K562 (cell line): ENCODE data around the gene LRP1B. TPM values are rescaled to one million over a fixed set of nuclear protein-coding genes. Genes with fewer than 3 reads are reported as not detected.

Experiments
- ATAC-seq: fragments of 200-7000 bp; cut with Tn5 transposase; 3 replicates; pipeline ENCODE4 v1.9.1; 2020; ENCODE audit warnings: moderate library complexity
- BruUV-seq: library from RNA; stranded (reverse); fragments of 400-500 nt; replicated peaks from 2 replicates; lab custom pipeline; 2021; lab: Mats Ljungman, UMichigan
- CTCF ChIA-PET: fragments of 300-600 bp; formaldehyde crosslinking; extraction: SDS; loops from one replicate; lab custom pipeline; 2021; ENCODE audit warnings: low intra/inter-chr PET ratio; lab: Yijun Ruan, JAX
- POLR2A ChIA-PET: fragments of 300-600, 350-650 bp; sonication (Branson Sonifier 250); formaldehyde crosslinking; extraction: SDS; loops from one replicate; lab custom pipeline; 2021; ENCODE audit warnings: antibody characterized with exemption, inconsistent platforms; lab: Yijun Ruan, JAX
- DNase-seq, 4 experiments: peaks; one replicate each; pipeline versions ENCODE4 v3.0.0 to v3.0.0-alpha.2; 2011 to 2018; ENCODE audit warnings: low spot score in 3 of 4, mixed read lengths in 3 of 4; ENCODE audit errors: extremely low read depth in 1 of 4
- FAIRE-seq: peaks from 2 replicates; lab custom pipeline; 2011; peaks lifted over from hg19 to GRCh38; lab: Jason Lieb, UNC
- H2AFZ ChIP-seq: 2 replicates; pipeline ENCODE4 v1.6.0; 2011; ENCODE audit warnings: low read depth, low read length, control low read depth, inconsistent platforms
- H3K27ac ChIP-seq: fragments of 200-600 bp; 3 replicates; pipeline ENCODE4 v1.8.0; 2011; ENCODE audit warnings: low read depth, mild to moderate bottlenecking, control low read depth, inconsistent platforms, low read length, moderate library complexity, mixed read lengths; ENCODE audit errors: extremely low read depth
- H3K27me3 ChIP-seq, 2 experiments: fragments of 300-600 bp in 1 of 2; 2 replicates in 1 of 2; 3 replicates in 1 of 2; pipeline versions ENCODE4 v1.6.0 to v1.8.0; 2011; ENCODE audit warnings: inconsistent platforms in 2 of 2, low read length in 2 of 2, mild to moderate bottlenecking in 1 of 2, mixed read lengths in 1 of 2, moderate library complexity in 1 of 2; ENCODE audit not compliant: control insufficient read depth in 2 of 2, insufficient read depth in 2 of 2
- H3K36me3 ChIP-seq: fragments of 300-600 bp; 3 replicates; pipeline ENCODE4 v1.8.0; 2011; ENCODE audit warnings: mild to moderate bottlenecking, low read length, inconsistent platforms; ENCODE audit not compliant: control insufficient read depth, insufficient read depth
- H3K4me1 ChIP-seq, 2 experiments: fragments of 200-600 bp in 1 of 2; replicated peaks in 1 of 2; 2 replicates in 1 of 2; 3 replicates in 1 of 2; pipeline versions ENCODE4 v1.5.1 to v1.8.0; 2011; ENCODE audit warnings: inconsistent platforms in 2 of 2, low read length in 2 of 2, mild to moderate bottlenecking in 1 of 2, mixed read lengths in 1 of 2, moderate library complexity in 1 of 2; ENCODE audit not compliant: control insufficient read depth in 2 of 2, insufficient read depth in 2 of 2
- H3K4me2 ChIP-seq: 2 replicates; pipeline ENCODE4 v1.6.1; 2011; ENCODE audit warnings: low read length, control low read depth, inconsistent platforms, mixed read lengths; ENCODE audit not compliant: insufficient read depth
- H3K4me3 ChIP-seq: fragments of 200-600 bp; sonication (generic), shearing (Covaris generic); 2 replicates; pipeline ENCODE4 v1.5.1; 2016; ENCODE audit warnings: control low read depth, inconsistent platforms
- H3K79me2 ChIP-seq: fragments of 200-600 bp; 3 replicates; pipeline ENCODE4 v1.8.0; 2011; ENCODE audit warnings: low read length, inconsistent platforms; ENCODE audit not compliant: control insufficient read depth, insufficient read depth
- H3K9ac ChIP-seq, 2 experiments: 2 replicates each; pipeline versions ENCODE4 v1.6.0 to v1.6.1; 2011; ENCODE audit warnings: low read depth in 2 of 2, low read length in 2 of 2, control low read depth in 1 of 2, inconsistent platforms in 1 of 2, mild to moderate bottlenecking in 1 of 2, mixed read lengths in 1 of 2; ENCODE audit not compliant: insufficient read depth in 1 of 2
- H3K9me1 ChIP-seq: one replicate; pipeline ENCODE4 v1.6.0; 2011; ENCODE audit warnings: inconsistent platforms, mild to moderate bottlenecking, low read length, moderate library complexity; ENCODE audit not compliant: control insufficient read depth, insufficient read depth
- H3K9me3 ChIP-seq: replicated peaks from 2 replicates; pipeline ENCODE4 v1.5.1; 2011; ENCODE audit warnings: low read depth, low read length, inconsistent platforms; ENCODE audit not compliant: control insufficient read depth, insufficient read depth
- H4K20me1 ChIP-seq: replicated peaks from 2 replicates; pipeline ENCODE4 v1.6.1; 2011; ENCODE audit warnings: low read length, inconsistent platforms, mixed read lengths; ENCODE audit not compliant: control insufficient read depth, insufficient read depth
- ATF1 ChIP-seq, 2 experiments: fragments of 450-650 bp in 1 of 2; IDR thresholded peaks; 2 replicates each; pipeline ENCODE4 v1.6.1; 2016; ENCODE audit warnings: missing compliant biosample characterization in 1 of 2, missing genetic modification characterization in 1 of 2
- KDM2B ChIP-seq: fragments of 250-450 bp; sonication (Bioruptor Pico); IDR thresholded peaks from 2 replicates; pipeline ENCODE4 v1.8.0; 2021; ENCODE audit warnings: mild to moderate bottlenecking, moderate library complexity
- MAFF ChIP-seq: IDR thresholded peaks from 2 replicates; pipeline ENCODE4 v1.6.1; 2012; ENCODE audit warnings: low read length, improper control_type of control experiment
- MXI1 ChIP-seq: IDR thresholded peaks from 2 replicates; pipeline ENCODE4 v1.6.1; 2011; ENCODE audit warnings: low read depth, mild to moderate bottlenecking, improper control_type of control experiment, low read length
- POLR2AphosphoS5 ChIP-seq: IDR thresholded peaks from 2 replicates; pipeline ENCODE4 v1.6.1; 2011; ENCODE audit warnings: mild to moderate bottlenecking, low read depth, low read length, moderate library complexity; ENCODE audit not compliant: control insufficient read depth, insufficient read depth
- RBFOX2 ChIP-seq: fragments of 200-400 bp; formaldehyde crosslinking; IDR thresholded peaks from 2 replicates; pipeline ENCODE4 v1.6.1; 2017; ENCODE audit warnings: low read depth, mild to moderate bottlenecking, low read length, moderate library complexity
- SREBF2 ChIP-seq: sonication (generic); formaldehyde crosslinking; IDR thresholded peaks from 2 replicates; pipeline ENCODE4 v1.4.0; 2020; ENCODE audit warnings: mild to moderate bottlenecking, missing genetic modification reagents
- TRIM28 ChIP-seq: fragments of 450-650 bp; IDR thresholded peaks from 2 replicates; pipeline ENCODE4 v1.6.1; 2017
- ZNF232 ChIP-seq: sonication (generic); formaldehyde crosslinking; IDR thresholded peaks from 2 replicates; pipeline ENCODE4 v1.8.0; 2022; ENCODE audit warnings: mild to moderate bottlenecking, missing genetic modification reagents
- ZNF316 ChIP-seq: fragments of 450-650 bp; IDR thresholded peaks from 2 replicates; pipeline ENCODE4 v1.6.1; 2016
- ZNF57 ChIP-seq: fragments of 450-650 bp; formaldehyde crosslinking; IDR thresholded peaks from 2 replicates; pipeline ENCODE4 v1.4.0; 2020; ENCODE audit warnings: mild to moderate bottlenecking, moderate library complexity
- WGBS: fragments of 100-300 bp; shearing (Covaris generic); methylation state at CpG from one replicate; pipeline ENCODE4 v1.1.6; 2016; ENCODE audit warnings: low coverage, mixed read lengths; ENCODE audit not compliant: insufficient coverage; ENCODE audit errors: missing lambda C conversion rate; 5-methylcytosine and 5-hydroxymethylcytosine counted together
- in situ Hi-C: fragments of 300-500 bp; cut with MboI; formaldehyde crosslinking; loops from 4 replicates; pipeline ENCODE4 v1.15.0; 2018; ENCODE audit warnings: inconsistent platforms, mixed read lengths
- intact Hi-C: fragments of 100-400 bp; cut with micrococcal nuclease; formaldehyde crosslinking; loops from 2 replicates; pipeline ENCODE4 v1.14.2; 2022
- polyA plus RNA-seq, 8 experiments: library from polyadenylated mRNA; depleted of rRNA in 4 of 8; stranded (reverse) in 5 of 8; unstranded in 3 of 8; fragments of >200 nt; fragmentation: Nextera tagmentation in 2 of 8; fragmentation: Illumina TruSeq in 1 of 8; extraction: Ambion mirVana in 2 of 8; extraction: Trizol in 1 of 8; gene quantifications; 2 replicates each; pipeline versions ENCODE4 v1.2.1 to v1.2.3, GENCODE V29; 2011 to 2014; ENCODE audit warnings: inconsistent platforms in 1 of 8, missing spikeins in 1 of 8
- total RNA-seq, 7 experiments: library from RNA; depleted of rRNA in 6 of 7; stranded (reverse); fragments of >200 nt in 6 of 7; fragmentation: Illumina TruSeq in 2 of 7; extraction: Trizol in 2 of 7; gene quantifications; 2 replicates each; pipeline versions ENCODE4 v1.2.1 to v1.2.3, GENCODE V29; 2011 to 2021; ENCODE audit warnings: low replicate concordance in 1 of 7
- TF ChIP-seq, protein P1 (sequence below): fragments of 450-650 bp; IDR thresholded peaks from 2 replicates; pipeline ENCODE4 v1.7.0; 2016; ENCODE audit warnings: borderline replicate concordance
- TF ChIP-seq, protein P2 (sequence below): fragments of 450-650 bp; IDR thresholded peaks from 2 replicates; pipeline ENCODE4 v1.7.1; 2018; ENCODE audit warnings: mild to moderate bottlenecking, low read depth; ENCODE audit not compliant: partially characterized antibody
- TF ChIP-seq, protein P3 (sequence below): sonication (generic); formaldehyde crosslinking; IDR thresholded peaks from 2 replicates; pipeline ENCODE4 v1.8.1; 2022; ENCODE audit warnings: missing genetic modification reagents
- TF ChIP-seq, protein P4 (sequence below): sonication (generic); formaldehyde crosslinking; IDR thresholded peaks from 2 replicates; pipeline ENCODE4 v1.8.0; 2022; ENCODE audit warnings: mild to moderate bottlenecking, missing genetic modification reagents

The LRP1B gene
- total and polyA plus RNA-seq, 9 of the 15 experiments (the other 6 are each of a cell fraction or from before 2014, with no cell fraction given) = not detected

DNA sequence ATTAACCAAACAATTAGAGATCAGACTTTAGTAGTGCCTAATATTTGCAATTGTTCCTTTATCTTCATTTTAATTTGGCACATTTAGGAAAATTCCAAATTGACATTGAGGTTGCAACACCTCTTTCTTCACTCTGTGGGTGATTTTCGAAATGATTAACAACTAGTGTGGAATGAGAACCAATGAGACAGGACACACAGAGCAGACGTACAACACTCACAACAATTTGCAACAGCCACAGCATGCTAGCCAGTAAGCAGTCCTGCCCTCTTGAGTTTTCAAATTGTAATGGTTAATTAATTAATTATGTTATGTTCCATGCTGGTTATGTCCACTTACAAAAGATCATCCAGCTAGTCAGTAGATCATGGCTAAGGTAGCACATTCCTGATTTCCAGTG lies 339.3 kb downstream of the LRP1B start (continued):
- TF ChIP-seq, protein P1, sequence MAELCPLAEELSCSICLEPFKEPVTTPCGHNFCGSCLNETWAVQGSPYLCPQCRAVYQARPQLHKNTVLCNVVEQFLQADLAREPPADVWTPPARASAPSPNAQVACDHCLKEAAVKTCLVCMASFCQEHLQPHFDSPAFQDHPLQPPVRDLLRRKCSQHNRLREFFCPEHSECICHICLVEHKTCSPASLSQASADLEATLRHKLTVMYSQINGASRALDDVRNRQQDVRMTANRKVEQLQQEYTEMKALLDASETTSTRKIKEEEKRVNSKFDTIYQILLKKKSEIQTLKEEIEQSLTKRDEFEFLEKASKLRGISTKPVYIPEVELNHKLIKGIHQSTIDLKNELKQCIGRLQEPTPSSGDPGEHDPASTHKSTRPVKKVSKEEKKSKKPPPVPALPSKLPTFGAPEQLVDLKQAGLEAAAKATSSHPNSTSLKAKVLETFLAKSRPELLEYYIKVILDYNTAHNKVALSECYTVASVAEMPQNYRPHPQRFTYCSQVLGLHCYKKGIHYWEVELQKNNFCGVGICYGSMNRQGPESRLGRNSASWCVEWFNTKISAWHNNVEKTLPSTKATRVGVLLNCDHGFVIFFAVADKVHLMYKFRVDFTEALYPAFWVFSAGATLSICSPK = no peak
- no peak for TF ChIP-seq RBFOX2
- TF ChIP-seq, protein P2, sequence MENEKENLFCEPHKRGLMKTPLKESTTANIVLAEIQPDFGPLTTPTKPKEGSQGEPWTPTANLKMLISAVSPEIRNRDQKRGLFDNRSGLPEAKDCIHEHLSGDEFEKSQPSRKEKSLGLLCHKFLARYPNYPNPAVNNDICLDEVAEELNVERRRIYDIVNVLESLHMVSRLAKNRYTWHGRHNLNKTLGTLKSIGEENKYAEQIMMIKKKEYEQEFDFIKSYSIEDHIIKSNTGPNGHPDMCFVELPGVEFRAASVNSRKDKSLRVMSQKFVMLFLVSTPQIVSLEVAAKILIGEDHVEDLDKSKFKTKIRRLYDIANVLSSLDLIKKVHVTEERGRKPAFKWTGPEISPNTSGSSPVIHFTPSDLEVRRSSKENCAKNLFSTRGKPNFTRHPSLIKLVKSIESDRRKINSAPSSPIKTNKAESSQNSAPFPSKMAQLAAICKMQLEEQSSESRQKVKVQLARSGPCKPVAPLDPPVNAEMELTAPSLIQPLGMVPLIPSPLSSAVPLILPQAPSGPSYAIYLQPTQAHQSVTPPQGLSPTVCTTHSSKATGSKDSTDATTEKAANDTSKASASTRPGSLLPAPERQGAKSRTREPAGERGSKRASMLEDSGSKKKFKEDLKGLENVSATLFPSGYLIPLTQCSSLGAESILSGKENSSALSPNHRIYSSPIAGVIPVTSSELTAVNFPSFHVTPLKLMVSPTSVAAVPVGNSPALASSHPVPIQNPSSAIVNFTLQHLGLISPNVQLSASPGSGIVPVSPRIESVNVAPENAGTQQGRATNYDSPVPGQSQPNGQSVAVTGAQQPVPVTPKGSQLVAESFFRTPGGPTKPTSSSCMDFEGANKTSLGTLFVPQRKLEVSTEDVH = no peak

DNA sequence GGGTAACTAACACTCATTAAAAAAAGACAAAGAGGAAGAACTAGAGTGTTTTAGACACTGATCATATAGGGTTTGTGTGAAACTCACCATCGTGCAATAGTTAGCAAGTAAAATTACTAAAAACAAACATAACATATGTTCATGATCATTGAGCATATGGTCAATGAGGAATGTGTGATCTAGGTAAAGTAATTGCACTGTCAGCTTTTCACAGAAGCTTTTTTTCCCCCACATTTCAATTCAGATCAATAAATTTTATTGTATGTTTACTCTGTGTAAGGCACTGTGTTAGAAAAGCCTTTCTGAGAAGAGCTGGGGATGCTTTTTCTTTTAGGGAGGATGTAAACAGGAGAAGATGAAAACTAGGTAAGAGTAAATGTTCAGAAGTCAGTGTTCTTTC lies 348.2 kb downstream of the LRP1B start:
- no peak for FAIRE-seq
- POLR2A ChIA-PET = no interaction called here
- no peaks in the 10 kb centered on the region for H3K27me3 ChIP-seq
- intact Hi-C loops = no loop called here
- no peaks in the 10 kb centered on the region for H3K79me2 ChIP-seq
- no peak overlapping the region for H3K4me3 ChIP-seq
- no peaks in the 10 kb centered on the region for H3K4me1 ChIP-seq
- in situ Hi-C loops = no loop called here
- no peaks in the 10 kb centered on the region for H4K20me1 ChIP-seq
- H3K36me3 ChIP-seq = no peaks in the 10 kb centered on the region
- CTCF ChIA-PET = no interaction called here
- no peak overlapping the region for H2AFZ ChIP-seq
- no peaks in the 10 kb centered on the region for H3K9me3 ChIP-seq
- H3K9me1 ChIP-seq = no peaks in the 10 kb centered on the region
- no TSS peak for BruUV-seq
- H3K4me2 ChIP-seq = no peak overlapping the region
- no peak overlapping the region for H3K27ac ChIP-seq
- no peak for DNase-seq
- 0% methylated on average over 1 of the region's 1 CpG for WGBS
- no peak for ATAC-seq
- H3K9ac ChIP-seq = no peak overlapping the region
- TF ChIP-seq, protein P3, sequence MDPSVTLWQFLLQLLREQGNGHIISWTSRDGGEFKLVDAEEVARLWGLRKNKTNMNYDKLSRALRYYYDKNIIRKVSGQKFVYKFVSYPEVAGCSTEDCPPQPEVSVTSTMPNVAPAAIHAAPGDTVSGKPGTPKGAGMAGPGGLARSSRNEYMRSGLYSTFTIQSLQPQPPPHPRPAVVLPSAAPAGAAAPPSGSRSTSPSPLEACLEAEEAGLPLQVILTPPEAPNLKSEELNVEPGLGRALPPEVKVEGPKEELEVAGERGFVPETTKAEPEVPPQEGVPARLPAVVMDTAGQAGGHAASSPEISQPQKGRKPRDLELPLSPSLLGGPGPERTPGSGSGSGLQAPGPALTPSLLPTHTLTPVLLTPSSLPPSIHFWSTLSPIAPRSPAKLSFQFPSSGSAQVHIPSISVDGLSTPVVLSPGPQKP (CRISPR knock-in tag) = no peak
- TF ChIP-seq SREBF2 (CRISPR knock-in tag) = no peak
- TF ChIP-seq, protein P4, sequence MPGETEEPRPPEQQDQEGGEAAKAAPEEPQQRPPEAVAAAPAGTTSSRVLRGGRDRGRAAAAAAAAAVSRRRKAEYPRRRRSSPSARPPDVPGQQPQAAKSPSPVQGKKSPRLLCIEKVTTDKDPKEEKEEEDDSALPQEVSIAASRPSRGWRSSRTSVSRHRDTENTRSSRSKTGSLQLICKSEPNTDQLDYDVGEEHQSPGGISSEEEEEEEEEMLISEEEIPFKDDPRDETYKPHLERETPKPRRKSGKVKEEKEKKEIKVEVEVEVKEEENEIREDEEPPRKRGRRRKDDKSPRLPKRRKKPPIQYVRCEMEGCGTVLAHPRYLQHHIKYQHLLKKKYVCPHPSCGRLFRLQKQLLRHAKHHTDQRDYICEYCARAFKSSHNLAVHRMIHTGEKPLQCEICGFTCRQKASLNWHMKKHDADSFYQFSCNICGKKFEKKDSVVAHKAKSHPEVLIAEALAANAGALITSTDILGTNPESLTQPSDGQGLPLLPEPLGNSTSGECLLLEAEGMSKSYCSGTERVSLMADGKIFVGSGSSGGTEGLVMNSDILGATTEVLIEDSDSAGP (CRISPR knock-in tag) = no peak
- no peak for TF ChIP-seq ATF1 (CRISPR knock-in tag; IDR thresholded peaks at IDR 0.05)
- TF ChIP-seq ATF1 (tag; IDR thresholded peaks at IDR 0.05) = no peak
- TF ChIP-seq ZNF57 (CRISPR knock-in tag) = no peak
- no peak for TF ChIP-seq MXI1
- TF ChIP-seq ZNF316 = peak; percentile 7; the same call in 1 of the 2 replicates
- TF ChIP-seq POLR2AphosphoS5 = no peak
- peak; percentile 28 for TF ChIP-seq MAFF
- no peak for TF ChIP-seq ZNF232
- TF ChIP-seq KDM2B (CRISPR knock-in tag) = no peak
- no peak for TF ChIP-seq TRIM28
